NCI-H146 treated with DMSO at 0.1 percent for 48 hours (cell line): Measurements from ENCODE around the gene DTD1.
"Not testable (repeated sequence)": the region's sequence is repeated elsewhere in the genome, so short reads cannot be mapped to it uniquely, and the experiment has no call there.

Experiments used
- DNase-seq: peaks from one replicate; lab custom pipeline; 2025; ENCODE audit not compliant: unreplicated experiment; lab: John Stamatoyannopoulos, UW

The DTD1 gene

DNA sequence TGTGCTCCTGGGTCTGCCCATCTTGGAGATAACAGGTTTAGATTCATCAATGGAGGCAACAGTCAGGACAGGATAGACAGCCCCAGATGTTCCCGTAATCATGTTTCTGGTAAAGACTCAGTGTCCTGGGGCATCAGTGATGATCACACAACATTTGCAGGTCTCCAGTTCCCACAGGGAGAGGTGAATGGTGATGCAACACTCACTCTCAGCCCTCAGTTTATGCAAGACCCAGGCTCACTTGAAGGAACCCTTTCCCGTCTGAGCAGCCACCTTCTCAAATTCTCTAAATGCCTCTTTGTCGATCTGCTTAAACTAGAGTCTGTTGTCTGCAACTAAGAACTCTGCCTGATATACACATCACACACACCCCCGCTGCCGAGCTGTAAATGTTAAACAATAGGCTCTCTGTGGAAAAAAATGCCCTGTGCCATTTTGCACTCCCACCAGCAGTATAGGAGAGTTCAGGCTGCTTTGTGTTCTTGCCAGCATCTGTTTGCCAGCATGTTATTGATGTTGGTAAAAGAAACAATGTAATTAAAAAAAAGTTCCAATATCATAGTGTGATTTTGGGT lies 195.6 kb downstream of the DTD1 start:
- DNase-seq, result no peak

DNA sequence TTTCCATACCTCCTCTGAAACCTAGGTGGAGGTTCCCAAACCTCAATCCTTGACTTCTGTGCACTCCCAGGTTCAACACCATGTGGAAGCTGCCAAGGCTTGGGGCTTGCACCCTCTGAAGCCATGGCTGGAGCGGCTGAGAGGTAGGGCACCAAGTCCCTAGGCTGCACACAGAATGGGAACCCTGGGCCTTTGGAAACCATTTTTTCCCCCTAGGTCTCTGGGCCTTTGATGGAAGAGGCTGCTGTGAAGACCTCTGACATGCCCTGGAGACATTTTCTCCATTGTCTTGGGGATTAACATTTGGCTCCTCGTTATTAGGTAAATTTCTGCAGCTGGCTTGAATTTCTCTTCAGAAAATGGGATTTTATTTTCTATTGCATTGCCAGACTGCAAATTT lies 199.2 kb downstream of the DTD1 start:
- DNase-seq, result not testable (repeated sequence)

DNA sequence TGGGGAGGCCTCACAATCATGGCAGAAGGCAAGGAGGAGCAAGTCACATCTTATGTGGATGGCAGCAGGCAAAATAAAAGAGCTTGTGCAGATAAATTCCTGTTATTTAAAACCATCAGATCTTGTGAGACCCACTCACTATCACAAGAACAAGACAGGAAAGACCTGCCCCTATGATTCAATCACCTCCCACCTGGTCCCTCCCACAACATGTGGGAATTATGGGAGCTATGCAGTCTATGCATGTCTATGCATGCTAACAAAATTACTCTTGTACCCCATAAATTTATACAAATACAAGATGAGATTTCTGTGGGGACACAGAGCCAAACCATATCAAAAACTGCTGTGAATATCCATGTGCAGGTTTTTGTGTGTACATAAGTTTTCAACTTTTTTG lies 200.2 kb downstream of the DTD1 start:
- no peak for DNase-seq

DNA sequence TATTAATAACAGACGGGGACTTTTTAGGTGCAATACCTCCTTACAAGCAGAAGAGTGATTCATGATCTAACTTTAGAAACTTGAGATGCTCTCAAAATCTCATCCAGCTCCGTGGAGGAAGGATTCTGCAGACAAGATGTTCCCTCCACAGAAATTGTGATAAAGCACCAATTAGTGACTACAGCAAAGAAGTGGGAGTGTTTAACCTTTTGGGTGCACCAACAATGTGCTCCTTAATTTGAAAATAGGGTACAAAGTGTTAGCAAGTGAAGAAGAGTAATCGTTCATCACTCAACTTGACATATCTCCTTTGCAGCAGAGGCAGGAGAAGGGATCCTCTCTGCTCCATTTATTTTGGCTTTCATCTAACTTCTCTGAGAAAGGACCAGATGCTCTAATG lies 202.9 kb downstream of the DTD1 start:
- DNase-seq, result no peak

DNA sequence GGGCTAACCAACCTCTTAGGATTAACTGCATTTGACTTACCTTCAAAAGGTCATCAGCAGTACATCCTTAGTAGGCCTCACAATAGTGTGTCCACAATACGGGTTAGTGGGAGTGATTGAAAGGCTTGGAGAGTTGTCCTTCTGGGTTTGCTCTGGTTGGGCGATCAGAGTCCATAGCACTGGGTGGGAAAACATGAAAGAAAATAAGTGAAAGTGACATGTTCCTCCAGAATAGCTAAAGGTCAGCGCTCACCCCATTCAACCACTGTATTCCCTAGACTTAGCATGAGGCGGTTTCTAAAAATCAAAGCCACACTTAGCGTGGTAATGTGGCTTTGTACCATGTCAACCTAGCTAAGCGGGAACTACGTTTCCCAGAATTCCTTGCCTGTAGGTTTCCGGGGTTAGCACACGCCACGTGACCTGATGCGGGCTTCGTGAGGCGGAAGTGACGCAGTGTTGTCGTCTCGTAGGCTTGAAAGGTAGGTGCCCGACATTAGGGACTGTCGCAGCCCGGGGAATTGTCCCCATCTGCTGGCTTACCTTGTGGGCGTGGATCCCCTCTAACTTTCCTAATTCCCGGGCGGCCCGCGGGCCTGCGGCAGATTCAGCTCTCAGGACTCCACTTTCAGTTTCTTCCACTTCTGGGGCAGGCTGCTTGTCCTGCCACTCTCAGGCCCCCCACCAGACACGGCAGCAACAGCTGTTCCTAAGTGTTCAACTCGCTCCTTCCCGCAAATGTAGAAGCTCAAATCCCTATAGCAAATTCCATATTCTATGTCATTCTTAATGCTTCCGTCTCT lies 206.0 kb downstream of the DTD1 start:
- peak; percentile 94 for DNase-seq

DNA sequence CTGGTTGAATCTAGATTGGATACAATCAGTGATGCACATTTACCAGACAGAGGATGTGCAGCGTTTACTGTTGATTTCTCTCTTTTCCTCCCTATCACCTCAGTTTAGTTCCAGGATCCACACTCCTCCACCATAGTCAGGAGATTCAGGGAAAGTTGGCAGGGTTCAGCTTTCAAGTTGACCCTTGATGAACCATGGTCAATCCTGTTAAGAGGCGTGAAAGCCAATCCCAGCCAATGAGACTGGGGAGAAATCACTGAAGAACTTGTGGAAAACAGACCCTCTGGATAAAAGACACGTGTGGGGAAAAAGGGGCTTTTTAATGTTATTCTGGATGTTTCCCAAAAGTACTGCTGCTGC lies 206.6 kb downstream of the DTD1 start:
- no peak for DNase-seq

DNA sequence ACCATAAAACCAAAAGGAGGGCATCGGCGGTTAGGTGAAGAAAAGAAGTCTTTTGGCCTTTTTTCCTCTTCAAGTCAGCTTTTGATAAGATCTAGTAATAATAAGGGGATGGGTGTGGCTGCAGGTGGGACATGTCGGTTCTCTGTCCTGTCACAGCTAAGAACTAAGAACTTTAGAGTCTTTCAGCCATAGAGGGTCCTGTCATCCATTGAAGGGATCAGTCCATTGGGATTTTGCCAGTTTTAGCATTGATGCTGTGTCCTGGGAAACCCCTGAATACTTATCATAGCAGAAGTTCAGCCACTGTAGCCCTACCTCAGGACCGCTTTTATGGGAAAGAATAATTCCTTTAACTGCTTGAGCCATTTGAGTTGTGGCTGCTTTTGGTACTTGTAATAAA lies 207.5 kb downstream of the DTD1 start:
- DNase-seq, result no peak

DNA sequence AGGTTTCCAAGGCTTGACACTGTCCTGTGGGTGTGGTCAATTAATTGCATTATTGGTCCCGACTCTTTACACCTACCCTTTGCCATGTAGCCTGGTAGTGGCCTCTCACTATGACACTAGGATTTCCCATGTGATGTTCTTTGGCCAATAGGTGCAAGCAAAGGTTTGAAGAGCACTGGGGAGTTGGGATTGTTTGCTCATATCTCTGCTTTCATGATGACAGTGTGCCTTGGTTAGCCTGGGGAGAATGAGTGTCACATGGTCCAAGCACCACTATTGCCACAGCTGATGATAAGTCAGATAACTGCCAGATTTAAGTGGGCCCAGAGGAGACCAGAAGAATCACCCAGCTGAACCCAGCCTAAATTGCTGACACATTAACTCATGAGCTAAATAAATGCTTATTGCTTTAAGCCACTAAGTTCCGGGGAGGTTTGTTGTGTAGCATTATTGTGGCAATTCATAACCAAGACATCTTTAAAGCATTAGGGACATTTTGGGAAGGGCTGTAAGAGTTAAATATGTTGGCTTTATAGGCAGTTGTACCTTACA lies 208.5 kb downstream of the DTD1 start:
- no peak for DNase-seq

DNA sequence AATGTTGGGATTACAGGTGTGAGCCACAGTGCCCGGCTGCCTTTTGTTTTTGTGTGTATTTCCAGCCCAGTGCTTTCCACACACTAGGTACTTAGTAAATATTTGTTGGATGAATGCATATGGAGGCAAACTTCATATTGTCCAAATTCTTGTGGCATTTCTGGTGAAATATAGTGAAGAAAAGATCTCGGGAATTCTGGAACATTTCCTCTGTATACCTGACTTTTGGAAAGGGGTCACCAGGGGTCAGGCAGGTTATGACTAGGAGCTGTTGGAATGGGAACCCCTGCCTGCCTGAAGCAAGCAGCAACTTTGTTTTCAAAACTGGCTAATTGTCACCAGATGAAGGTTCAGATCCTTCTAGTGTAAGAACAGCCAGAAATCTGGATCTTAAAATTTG lies 213.7 kb downstream of the DTD1 start:
- DNase-seq, result no peak

DNA sequence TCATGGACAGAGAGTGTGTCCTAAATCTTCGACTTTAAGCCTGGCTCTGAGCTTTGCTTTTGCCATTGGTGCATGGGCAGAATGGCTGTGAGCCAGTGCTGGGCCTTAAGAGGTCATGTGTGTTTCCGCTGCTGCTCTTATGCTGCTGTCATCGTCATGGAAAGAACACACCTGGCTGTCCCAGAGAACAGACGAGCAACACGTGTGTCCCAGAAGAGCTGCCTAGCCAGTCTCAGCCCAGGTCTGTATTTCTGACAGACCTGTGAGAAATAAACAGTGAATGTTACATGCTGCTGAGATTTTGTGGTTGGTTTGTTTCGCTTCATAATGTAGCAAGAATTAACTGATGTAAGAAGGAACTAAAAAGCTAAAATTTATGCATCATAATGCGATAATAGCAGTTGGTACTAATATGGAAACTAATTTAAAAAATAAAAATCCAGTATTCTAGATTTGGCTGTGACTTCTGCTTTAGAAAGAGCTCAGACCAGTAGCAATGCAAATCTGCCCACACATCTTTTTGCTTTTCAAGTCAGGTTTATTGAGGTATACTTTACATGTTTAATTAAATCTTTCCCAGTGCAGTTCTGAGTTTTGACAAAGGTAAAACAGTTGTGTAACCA lies 214.3 kb downstream of the DTD1 start:
- DNase-seq, result no peak

DNA sequence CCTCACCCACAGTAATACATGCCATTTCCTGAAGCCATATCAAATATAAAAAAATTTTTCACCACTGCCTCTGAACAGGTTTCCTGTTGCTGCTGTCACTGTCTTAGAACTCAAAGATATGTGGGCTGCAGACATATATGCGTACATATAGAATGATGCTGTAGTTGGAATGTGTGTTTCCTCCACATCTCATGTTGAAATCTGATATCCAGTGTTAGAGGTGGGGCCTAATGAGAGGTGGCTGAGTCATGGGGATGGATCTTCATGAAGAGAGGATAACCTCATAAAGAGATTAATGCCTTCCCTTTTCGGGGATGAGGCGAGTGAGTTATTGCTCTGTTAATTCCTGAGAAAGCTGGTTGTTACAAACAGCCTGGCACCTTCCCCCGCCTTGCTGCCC lies 218.0 kb downstream of the DTD1 start:
- no peak for DNase-seq

DNA sequence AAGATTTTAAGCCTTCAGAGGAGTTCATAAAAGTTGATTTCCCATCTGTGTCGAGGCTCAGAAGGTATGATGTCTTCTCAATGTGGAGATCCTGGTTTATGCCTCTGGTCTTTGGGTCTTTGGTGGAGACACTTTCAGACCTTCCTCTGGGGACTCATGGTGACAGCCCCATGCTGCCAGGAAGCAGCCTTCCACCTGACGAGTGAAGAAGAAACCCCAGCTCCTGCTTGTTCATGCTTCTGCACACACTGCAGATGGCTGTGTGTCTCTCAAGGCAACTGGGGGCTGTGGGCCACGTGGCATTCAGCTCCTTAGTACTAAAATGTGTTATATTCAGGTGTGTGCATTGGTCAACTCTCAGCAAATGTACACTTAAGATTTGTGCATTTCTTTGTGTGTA lies 220.9 kb downstream of the DTD1 start:
- DNase-seq, result no peak

DNA sequence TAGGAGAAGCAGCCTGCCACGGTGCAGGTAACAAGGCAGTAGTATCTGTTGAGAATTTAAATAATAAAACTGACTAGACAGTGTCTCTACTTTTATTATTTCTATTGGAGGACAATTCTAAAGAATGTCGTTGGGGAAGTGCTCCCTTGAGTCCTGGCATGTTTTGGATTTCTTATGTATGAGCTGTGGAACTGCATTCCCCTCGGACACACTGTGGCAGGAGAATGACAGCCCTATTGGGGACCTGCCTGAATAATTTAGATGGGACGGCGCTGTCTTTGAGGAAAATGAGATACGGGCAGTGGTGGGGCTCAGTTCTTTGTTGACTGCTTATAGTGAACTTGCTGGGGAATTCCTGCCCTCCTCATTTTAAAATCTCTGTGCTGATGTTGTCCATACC lies 223.3 kb downstream of the DTD1 start:
- no peak for DNase-seq

DNA sequence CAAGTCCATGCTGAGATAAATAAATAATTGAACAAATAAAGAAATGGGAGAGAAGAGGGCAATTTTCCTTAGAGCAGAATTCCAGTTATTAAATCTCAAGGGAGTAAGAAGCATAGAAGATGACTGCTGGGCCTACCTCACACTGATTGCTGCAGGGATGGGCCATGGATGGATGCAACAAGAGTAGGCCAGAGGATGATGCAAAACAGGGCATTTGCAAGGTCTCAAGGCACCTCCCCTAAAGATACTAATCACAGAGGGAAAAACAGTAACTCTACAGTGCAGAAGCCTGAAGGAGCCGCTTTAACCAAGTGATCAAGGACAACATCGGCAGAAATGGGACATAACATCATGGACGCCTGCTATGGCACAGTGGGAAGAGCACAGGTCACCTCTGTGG lies 224.1 kb downstream of the DTD1 start:
- no peak for DNase-seq

DNA sequence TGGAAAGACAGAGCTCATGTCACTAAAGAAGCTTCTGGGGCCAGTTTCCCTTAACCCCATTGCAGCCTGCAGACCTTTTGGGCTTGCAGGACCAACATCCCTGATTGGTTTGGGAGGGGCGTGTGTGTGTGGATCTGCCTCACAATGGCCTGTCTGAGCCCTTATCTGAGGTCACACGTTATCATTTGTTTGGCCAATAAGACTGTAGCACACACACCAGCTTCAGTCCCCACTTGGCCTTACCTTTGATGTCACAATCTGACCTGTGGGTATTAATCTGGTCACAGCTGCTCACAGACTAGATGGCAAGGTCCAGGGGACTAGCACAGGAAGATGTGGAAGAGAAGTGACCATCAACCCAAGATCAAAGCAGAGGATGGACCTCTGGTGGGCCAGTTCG lies 225.6 kb downstream of the DTD1 start, which contains the start of gene SCP2D1:
TSS of gene SCP2D1 (plus strand) at position 301 of the 400 bp plus-strand sequence. CDS start at position 334, 33 bp downstream.
- DNase-seq, result no peak

DNA sequence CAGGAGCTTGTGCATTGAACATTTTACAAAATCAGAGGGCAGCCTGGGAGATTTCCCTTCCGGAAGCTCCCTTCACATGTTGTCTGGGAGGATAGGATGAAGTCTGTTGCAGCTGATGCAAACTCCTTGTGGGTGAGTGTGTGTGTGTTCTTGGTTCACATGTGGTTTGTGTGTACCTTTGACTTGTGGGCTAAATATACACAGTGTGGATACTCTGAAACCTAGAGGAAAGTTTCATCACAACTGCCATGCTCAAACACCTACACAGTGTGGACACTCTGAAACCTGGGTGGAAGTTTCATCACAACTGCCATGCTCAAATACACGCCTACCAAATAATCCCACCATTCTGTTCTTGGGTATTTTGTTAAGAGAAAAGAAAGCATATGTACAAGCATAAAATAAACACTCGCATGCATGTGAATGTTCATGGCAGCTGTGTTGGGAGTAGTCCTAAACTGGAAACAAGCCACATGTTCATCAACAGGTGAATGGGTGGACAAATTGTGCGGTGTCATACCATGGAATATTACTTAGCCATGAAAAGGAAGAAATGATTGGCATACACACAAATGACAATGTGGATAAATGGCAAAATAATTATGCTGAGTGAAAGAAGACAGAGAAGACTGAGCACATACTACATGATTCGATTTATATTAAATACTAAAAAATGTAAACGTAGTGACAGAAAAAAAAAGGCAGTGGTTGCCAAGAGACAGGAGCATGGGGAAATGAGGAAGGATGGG lies 227.5 kb downstream of the DTD1 start:
- DNase-seq, result no peak
